ENCODE results near the gene SLC26A9.

- TF ChIP-seq POLR2A (IDR thresholded peaks at IDR 0.05; ENCODE audit: low read depth, low read length) (no peak), CTCF (IDR thresholded peaks at IDR 0.05; ENCODE audit: extremely low read depth in 1 of 2, insufficient read depth in 1 of 2, low read depth in 1 of 2, low read length in 2 of 2) (no peak), POLR2AphosphoS5 (IDR thresholded peaks at IDR 0.05; ENCODE audit: insufficient read depth, low read depth, low read length) (no peak), JUN (IDR thresholded peaks at IDR 0.05; ENCODE audit: borderline replicate concordance, insufficient read depth, insufficient read length, low read depth) (no peak), EZH2 (IDR thresholded peaks at IDR 0.05; ENCODE audit: borderline replicate concordance, low read depth, low read length, severe bottlenecking) (no peak), FOS (IDR thresholded peaks at IDR 0.05; ENCODE audit: borderline replicate concordance, insufficient read depth, low read length) (no peak), MYC (IDR thresholded peaks at IDR 0.05; ENCODE audit: low read depth, low read length) (no peak), MAX (IDR thresholded peaks at IDR 0.05; ENCODE audit: insufficient read depth, insufficient read length) (no peak), GATA2 (IDR thresholded peaks at IDR 0.05; ENCODE audit: insufficient read depth, insufficient read length, low read depth, low read length) (no peak)
Observed at GRCh38 chr1:205925736-205926135, 17.5 kb downstream of the SLC26A9 start.
